ENCODE results near the gene SH2D3A. TPM values are rescaled to one million over a fixed set of nuclear protein-coding genes. Genes with fewer than 3 reads are reported as not detected.

The SH2D3A gene
- total RNA-seq, 1 experiment from 2014 or later, result 17.9 TPM

- no peak for TF ChIP-seq CTCF (conservative IDR thresholded peaks at IDR 0.05)
Observed at GRCh38 chr19:6717441-6717971, 49.7 kb downstream of the SH2D3A start.

More at GRCh38 chr19:6717441-6717971, 49.7 kb downstream of the SH2D3A start:
- Mint-ChIP-seq H3K4me1 (peaks cover 0 to 26% of the 10 kb centered on the region in 2 experiments), H3K36me3 (ENCODE audit: insufficient read depth in 1 of 3, low read depth in 3 of 3) (peaks cover 0 to 4% (median 3%) of the 10 kb centered on the region in 3 experiments; a peak in 3 of 7 replicates), H3K27me3 (ENCODE audit: low read depth) (peaks cover 13% of the 10 kb centered on the region), H3K9me3 (peaks cover 7 to 10% of the 10 kb centered on the region in 2 experiments; a peak in 4 of 5 replicates), H3K4me3 (peak overlapping the region in 1 of 2 experiments; percentile 55; a peak in 1 of 5 replicates), H3K27ac (peak overlapping the region in 2 of 3 experiments; percentile 11 to 25; a peak in 2 of 7 replicates)
- H3K79me2 ChIP-seq (ENCODE audit: insufficient read depth, low read length), result no peaks in the 10 kb centered on the region
- no peak overlapping the region for H2BK15ac ChIP-seq (ENCODE audit: low read depth, low read length)
- H3K23me2 ChIP-seq (ENCODE audit: insufficient read length, low read depth, low read length, poor library complexity, severe bottlenecking), result no peaks in the 10 kb centered on the region
- no peak overlapping the region for H3K23ac ChIP-seq (ENCODE audit: insufficient read length, low read depth, low read length)
- no peaks in the 10 kb centered on the region for H3K9me3 ChIP-seq (ENCODE audit: control insufficient read depth, low read depth, low read length)
- peak overlapping the region; percentile 26 for H3K4me2 ChIP-seq (ENCODE audit: insufficient read depth, insufficient read length, low read length)
- H4K5ac ChIP-seq (ENCODE audit: insufficient read length, low read depth, low read length), result no peak overlapping the region
- H2BK12ac ChIP-seq (ENCODE audit: insufficient read length, low read depth, low read length), result no peak overlapping the region
- H2AFZ ChIP-seq (ENCODE audit: low read length), result no peak overlapping the region
- H2BK5ac ChIP-seq (ENCODE audit: insufficient read length, low read length), result no peak overlapping the region
- no peak overlapping the region for H3K56ac ChIP-seq (ENCODE audit: insufficient read length, low read depth, low read length)
- no peak overlapping the region for H3K4ac ChIP-seq (ENCODE audit: low read depth, low read length)
- H3K14ac ChIP-seq (ENCODE audit: insufficient read depth, low read length), result no peak overlapping the region
- H4K8ac ChIP-seq (replicated peaks; ENCODE audit: insufficient read length, low read depth, low read length), result peak overlapping the region; percentile 0
- no peak overlapping the region for H3T11ph ChIP-seq (ENCODE audit: low read length)
- no peak overlapping the region for H3K9ac ChIP-seq (ENCODE audit: extremely low read depth, insufficient read length, low read length)
- H3K4me1 ChIP-seq (ENCODE audit: insufficient read depth, low read length), result no peaks in the 10 kb centered on the region; the same call in 1 of the 2 replicates
- DNase-seq, result peak; percentile 46
- no peak overlapping the region for H4K91ac ChIP-seq (ENCODE audit: insufficient read length, low read depth, low read length)
- H2BK20ac ChIP-seq (ENCODE audit: low read depth, low read length, poor library complexity, severe bottlenecking), result no peak overlapping the region
- no peaks in the 10 kb centered on the region for H3K27me3 ChIP-seq (ENCODE audit: insufficient read depth, low read length)
- no peak overlapping the region for H3K18ac ChIP-seq (ENCODE audit: insufficient read length, low read depth, low read length)
- H3K27ac ChIP-seq (ENCODE audit: insufficient read length, low read depth, low read length), result no peak overlapping the region
- H3K79me1 ChIP-seq (ENCODE audit: insufficient read depth, low read depth, low read length, poor library complexity, severe bottlenecking), result no peaks in the 10 kb centered on the region
- H2AK5ac ChIP-seq (ENCODE audit: insufficient read length, low read length), result no peak overlapping the region
- no peaks in the 10 kb centered on the region for H4K20me1 ChIP-seq (ENCODE audit: control insufficient read depth, insufficient read depth, insufficient read length)
- WGBS (ENCODE audit: extremely low coverage, insufficient read length, low lambda C conversion rate), result 100% methylated on average over 2 of the region's 4 CpGs
- H2BK120ac ChIP-seq (ENCODE audit: low read depth, low read length, poor library complexity, severe bottlenecking), result no peak overlapping the region
